Ureter (tissue), 1 donor: ENCODE measurements around the gene CLECL1. TPM values are rescaled to one million over a fixed set of nuclear protein-coding genes. Genes with fewer than 3 reads are reported as not detected.
"Not testable (repeated sequence)": the region's sequence is repeated elsewhere in the genome, so short reads cannot be mapped to it uniquely, and the experiment has no call there.

ENCODE experiments used
- DNase-seq: peaks from one replicate; pipeline ENCODE4 v3.0.0-alpha.2; 2020; ENCODE audit warnings: low spot score
- total RNA-seq: library from RNA; stranded (reverse); gene quantifications from one replicate; pipeline ENCODE4 v1.2.4, GENCODE V29; 2023
- donor health status: DM: yes; HTN: yes; CAD: no.

CLECL1 gene
- total RNA-seq, 1 donor from 2014 or later = 0.91 TPM

GRCh38 chr12:9751204-9752144 is 18.6 kb upstream of the CLECL1 start:
- DNase-seq = no peak

DNA sequence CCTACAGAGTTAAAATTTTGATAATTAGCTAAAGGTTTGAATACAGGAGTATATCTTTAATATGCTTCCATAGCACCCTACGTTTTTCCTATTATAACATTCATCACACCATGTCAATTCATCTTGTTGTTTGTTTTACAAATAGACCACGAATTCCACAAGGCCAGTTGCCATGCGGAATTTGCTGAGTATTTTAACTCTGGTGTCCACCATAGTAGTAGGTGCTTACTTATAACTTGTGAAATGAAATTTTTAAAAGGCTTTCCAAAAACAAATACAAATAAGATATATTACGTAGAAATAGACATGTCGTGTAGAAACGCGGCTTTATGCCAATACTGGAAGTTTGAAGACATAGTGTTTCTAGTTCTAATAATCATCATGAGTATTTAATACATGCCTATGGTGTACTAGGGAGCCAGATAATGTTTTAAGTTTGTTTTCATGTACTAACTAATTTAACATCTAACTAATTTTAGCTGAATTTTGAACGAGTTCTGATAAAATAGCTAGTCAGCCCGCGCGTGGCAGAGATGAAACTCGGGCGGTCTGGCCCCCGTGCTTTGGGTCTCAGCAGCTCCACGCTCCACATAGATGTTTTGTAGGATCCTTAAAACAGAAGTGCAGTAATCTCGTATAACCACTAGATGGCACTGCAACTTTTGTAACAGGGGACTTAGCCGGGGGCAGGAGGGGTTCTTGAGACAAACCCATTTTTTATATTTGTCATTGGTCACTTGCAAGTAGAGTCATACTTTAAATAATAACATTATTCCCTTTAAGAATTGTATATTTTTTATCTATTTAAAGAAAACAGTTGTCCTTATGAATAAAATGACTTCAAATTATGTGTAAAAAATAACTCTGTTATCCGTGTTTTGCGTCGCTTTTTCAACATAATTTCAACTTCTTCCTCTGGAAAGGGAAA is 17.6 kb upstream of the CLECL1 start:
- DNase-seq = no peak

- no peak for DNase-seq
These were observed 16.7 kb upstream of the CLECL1 start for GRCh38 chr12:9749640-9750039.

DNA sequence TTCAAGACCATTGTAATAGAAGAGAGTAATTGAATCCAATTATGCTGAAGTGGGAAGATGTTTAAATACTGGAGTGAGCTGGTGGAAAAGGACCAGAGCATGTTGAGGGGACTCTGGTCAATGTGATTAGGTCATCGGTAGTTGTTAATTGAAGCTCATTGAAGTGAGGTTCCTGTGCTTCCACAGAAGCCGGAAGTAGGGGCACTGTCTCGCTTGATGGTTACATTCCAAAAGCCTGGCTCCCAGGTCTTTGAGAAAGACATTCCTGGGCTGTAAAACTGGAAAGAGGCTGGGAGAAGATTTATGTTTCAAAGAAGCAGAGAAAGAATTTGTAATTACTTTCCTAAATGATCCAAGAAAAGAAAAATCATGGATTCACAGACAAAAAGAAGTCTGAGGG is 12.3 kb upstream of the CLECL1 start:
- no peak for DNase-seq

- DNase-seq = no peak
These were observed 9.8 kb upstream of the CLECL1 start for GRCh38 chr12:9742661-9743060.

- DNase-seq = no peak
These were observed 8.8 kb upstream of the CLECL1 start for GRCh38 chr12:9741726-9742125.

DNA sequence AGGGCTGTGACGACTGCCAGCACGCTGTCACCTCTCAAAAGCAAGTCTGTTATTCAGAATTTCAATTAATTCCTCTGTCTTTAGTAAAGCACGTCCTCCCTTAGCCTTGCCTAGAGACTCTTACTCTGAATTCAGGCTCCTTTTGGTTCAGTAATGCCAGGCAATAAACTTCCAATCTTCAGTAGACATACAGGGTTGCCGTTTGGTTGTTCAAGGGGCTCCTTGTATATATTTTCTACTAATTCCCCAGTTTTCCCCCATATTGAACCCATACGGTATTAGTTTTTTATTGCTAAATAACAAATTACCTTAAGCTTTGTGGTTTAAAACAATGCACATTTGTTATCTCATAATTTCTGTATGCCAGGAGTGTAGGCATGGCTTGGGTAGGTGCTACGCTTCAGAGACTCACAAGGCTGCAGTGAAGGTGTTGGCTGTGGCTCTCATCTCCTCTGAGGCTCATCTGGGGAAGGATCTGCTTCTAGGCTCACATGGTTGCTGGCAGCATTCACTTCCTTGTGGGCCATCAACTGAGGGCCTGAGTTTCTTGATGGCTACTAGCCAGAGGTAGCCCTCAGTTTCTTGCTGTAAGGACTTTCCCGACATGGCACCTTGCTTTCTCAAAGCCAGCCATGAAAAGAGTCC is 7.3 kb upstream of the CLECL1 start:
- no peak for DNase-seq

DNA sequence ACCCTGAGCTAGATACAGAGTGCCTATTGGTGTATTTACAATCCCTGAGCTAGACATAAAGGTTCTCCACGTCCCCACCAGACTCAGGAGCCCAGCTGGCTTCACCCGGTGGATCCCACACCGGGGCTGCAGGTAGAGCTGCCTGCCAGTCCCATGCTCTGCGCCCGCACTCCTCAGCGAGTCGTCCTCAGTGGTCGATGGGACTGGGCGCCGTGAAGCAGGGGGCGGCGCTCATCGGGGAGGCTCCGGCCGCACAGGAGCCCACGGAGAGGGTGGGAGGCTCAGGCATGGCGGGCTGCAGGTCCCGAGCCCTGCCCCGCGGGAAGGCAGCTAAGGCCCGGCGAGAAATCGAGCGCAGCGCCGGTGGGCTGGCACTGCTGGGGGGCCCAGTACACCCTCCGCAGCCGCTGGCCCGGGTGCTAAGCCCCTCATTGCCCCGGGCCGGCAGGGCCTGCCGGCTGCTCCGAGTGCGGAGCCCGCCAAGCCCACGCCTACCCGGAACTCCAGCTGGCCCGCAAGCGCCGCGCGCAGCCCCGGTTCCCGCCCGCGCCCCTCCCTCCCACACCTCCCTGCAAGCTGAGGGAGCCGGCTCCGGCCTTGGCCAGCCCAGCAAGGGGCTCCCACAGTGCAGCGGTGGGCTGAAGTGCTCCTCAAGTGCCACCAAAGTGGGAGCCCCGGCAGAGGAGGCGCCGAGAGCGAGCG is 6.7 kb upstream of the CLECL1 start:
- not testable (repeated sequence) for DNase-seq

DNA sequence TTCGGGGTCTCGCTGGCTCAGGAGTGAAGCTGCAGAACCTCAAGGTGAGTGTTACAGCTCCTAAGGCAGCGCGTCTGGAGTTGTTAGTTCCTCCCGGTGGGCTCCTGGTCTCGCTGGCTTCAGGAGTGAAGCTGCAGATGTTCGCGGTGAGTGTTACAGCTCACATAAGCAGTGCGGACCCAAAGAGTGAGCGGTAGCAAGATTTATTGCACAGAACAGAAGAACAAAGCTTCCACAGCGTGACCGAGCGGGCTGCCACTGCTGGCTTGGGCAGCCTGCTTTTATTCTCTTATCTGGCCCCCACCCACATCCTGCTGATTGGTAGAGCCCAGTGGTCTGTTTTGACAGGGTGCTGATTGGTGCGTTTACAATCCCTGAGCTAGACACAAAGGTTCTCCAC is 6.0 kb upstream of the CLECL1 start:
- DNase-seq = not testable (repeated sequence)

GRCh38 chr12:9736936-9737705 is 4.2 kb upstream of the CLECL1 start:
- DNase-seq = no peak

- no peak for DNase-seq
These were observed 2.7 kb upstream of the CLECL1 start for GRCh38 chr12:9735601-9736000.

- DNase-seq = no peak
These were observed 1.1 kb downstream of the CLECL1 start for GRCh38 chr12:9731797-9732196.

DNA sequence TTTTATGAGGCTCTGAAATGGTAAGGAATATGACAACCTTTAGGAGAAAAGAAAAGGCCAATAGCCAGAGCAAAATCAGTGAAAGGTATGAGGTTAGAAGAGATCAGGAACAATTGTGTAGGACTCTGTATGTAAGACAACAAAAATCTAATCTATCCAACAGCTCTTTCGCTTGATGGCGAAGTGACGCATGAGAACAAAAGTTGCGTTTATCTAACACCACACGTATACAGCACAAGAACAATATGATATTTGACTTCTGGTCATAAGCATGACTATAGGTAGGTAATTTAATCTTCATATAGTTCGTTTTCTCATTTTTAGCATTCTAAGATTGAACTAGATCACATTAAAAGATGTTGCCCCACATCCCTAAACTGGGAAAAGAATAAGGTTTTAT is 1.5 kb downstream of the CLECL1 start:
- no peak for DNase-seq

- DNase-seq = no peak
These were observed 2.3 kb downstream of the CLECL1 start for GRCh38 chr12:9730591-9730990.

GRCh38 chr12:9730011-9730410 is 2.9 kb downstream of the CLECL1 start:
- DNase-seq = no peak

DNA sequence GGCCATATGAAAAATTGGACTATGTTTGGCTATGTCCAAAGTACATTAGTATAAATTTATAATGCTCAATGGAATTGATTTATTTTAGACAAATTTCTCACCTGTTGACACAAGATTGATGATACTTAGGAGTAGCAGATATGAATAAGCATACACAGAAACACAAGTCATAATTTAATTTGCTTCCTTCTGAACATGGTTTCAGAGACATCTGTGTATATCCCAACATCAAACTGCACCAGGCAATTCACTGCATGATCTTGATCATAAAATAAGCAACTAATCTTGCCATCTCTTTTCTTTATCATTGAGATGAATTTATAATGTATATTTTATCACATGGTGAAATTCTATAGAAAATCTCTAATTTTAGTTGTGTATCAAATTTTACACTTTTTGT is 3.8 kb downstream of the CLECL1 start:
- no peak for DNase-seq

- no peak for DNase-seq
These were observed 5.1 kb downstream of the CLECL1 start for GRCh38 chr12:9727813-9728212.

DNA sequence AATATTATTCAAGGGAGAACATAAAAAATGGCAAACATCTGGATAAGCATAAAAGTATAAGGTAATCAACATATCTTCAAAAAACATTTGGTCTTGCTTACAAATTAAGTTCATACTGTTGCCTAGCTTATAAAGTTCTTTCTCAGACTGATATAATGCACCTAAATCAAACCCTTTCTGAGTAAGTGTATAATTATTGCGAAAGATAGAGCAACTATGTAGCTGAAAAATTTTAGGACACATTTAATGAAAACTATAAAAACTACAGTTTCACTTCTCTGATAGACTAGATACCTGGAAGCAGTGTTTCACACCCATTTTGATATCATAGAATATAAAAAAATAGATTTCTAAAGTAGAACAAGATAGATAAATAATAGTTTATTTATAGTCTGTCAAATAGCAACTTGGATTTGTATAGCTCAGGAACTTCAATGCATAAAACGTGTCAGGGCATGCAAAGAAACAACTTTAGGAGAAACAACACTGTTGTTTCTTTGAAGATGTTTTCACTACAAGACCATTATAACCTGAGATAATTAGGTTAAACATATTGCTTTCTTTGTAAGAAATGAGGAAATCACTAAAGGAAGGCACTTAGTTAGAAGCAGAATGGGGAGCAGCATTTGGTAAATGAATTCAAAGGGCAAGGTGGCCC is 7.6 kb downstream of the CLECL1 start:
- DNase-seq = no peak

GRCh38 chr12:9724023-9724422 is 8.9 kb downstream of the CLECL1 start:
- no peak for DNase-seq
